Measurements from ENCODE around the gene CAMTA2.

DNA sequence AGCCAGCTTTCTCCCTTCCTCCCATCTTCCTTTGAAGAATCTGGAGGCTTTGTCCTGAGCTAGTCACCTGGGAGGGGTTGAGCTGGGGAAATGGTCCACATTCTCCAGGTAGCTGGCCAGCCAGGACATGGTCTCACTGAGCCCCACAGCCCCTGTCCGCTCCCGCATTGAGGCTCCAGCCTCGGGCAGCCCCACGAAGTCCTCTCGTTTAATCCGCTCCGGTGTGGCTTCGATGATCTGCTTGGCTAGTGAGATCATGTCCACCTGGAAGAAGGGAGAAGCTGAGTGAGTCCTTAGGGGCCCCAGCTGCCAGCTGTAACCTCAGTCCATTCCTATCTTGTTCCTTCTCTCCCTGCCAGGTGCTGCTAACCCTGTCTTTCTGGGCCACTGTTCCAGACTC is 17.2 kb downstream of the CAMTA2 start:
- TF ChIP-seq, protein P1, sequence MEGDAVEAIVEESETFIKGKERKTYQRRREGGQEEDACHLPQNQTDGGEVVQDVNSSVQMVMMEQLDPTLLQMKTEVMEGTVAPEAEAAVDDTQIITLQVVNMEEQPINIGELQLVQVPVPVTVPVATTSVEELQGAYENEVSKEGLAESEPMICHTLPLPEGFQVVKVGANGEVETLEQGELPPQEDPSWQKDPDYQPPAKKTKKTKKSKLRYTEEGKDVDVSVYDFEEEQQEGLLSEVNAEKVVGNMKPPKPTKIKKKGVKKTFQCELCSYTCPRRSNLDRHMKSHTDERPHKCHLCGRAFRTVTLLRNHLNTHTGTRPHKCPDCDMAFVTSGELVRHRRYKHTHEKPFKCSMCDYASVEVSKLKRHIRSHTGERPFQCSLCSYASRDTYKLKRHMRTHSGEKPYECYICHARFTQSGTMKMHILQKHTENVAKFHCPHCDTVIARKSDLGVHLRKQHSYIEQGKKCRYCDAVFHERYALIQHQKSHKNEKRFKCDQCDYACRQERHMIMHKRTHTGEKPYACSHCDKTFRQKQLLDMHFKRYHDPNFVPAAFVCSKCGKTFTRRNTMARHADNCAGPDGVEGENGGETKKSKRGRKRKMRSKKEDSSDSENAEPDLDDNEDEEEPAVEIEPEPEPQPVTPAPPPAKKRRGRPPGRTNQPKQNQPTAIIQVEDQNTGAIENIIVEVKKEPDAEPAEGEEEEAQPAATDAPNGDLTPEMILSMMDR (IDR thresholded peaks at IDR 0.05): no peak
- no peak for TF ChIP-seq POLR2AphosphoS5 (IDR thresholded peaks at IDR 0.05)

All from breast epithelium (tissue), 3 donors.